GM18517 (cell line): ENCODE data around the gene UNC5CL.
A peak's percentile ranks its signal among the peaks of the same experiment; 100 is the strongest.
"Not testable (repeated sequence)": the region's sequence is repeated elsewhere in the genome, so short reads cannot be mapped to it uniquely, and the experiment has no call there.

Experiments used
- ATAC-seq: cut with Tn5 transposase; IDR thresholded peaks from one replicate; pipeline ENCODE4 v1.9.1; 2021; ENCODE audit warnings: mild to moderate bottlenecking, moderate library complexity; ENCODE audit not compliant: unreplicated experiment

Gene UNC5CL

DNA sequence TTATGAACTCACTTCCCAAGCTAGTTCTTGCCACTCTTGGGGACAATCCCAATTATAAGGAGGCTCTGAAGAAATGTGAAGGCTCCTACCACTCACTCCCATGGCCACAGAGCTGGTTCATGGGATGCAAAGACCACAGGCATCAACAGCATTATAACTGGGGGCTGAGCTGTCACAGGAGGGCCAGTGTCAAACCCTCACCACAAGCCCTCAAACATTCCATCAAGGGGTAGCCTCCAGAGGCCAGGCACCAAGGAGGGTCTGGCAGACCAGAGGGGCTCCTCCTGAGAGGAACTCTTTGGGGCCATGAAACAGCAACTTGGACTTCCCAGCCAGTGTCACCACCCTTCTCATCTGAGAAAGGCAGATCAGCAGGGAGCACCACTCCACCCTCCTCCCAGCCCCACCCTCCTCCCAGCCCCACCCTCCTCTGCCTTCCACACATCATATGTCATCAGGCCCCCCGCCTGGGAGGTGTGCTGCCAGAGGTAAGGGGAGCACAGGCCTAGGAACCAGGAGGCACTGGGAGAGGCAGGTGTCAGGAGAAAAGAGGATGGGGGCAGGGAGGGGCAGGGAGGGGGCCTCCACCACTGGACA is 2.0 kb upstream of the UNC5CL start:
- no peak for ATAC-seq

DNA sequence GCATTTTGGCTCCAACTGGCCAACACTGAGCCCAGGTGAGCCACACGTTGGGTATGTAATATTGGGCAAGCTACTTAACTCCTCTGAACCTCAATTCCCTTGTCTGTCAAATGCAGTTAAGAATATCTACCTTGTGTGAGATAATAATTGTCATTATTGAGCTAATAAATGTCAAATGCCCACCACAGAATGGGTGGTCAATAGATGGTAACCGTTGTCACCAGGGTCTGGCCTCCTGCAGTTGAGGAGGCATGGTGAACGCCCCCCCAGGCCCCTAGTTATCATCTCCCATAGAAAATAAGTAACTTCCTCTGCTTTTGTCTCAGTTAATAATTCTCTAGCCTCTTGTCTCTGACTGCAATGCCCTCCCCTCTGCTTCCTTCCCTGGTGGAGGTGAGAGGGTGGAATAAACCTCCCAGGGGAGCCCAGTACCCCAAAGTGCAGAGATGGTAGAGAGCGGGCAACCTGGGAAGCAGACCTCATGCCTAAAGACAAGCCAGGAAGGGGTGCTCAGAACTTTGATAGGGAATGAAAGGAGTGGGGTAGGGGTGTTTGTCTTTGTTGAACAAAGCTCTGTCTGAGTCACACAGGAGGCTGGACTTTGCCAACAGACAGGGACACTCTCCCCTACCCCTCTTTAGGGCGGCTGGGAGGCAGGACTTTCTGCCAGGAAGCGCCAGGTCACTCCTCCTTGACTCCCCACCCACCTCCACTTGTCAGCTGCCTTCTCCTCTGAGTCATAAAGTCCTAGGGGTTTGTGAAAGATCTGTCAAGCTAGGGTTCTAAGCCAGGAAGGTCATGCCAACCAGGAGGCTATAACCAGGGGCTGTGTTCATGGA is 1.3 kb upstream of the UNC5CL start:
- ATAC-seq: no peak

DNA sequence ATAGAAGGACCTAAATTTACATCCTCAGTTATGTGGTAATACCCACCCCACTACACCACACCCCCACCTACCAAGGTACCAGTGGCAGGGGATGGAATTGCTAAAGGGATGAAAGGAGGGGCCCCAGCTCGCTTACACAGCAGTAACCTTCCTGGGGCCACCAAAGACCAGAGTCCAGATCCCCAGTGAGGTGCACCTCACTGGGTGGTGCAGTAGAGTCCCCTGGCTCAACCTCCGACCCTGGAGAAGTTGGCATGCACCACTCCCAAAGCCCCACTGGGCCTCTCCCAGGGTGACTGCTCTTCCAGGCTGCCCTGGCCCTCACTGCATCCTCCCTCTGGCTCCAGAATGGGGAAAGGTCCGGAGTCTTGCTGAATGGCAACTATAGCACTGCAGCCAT is 816 bp downstream of the UNC5CL start:
- no peak for ATAC-seq

DNA sequence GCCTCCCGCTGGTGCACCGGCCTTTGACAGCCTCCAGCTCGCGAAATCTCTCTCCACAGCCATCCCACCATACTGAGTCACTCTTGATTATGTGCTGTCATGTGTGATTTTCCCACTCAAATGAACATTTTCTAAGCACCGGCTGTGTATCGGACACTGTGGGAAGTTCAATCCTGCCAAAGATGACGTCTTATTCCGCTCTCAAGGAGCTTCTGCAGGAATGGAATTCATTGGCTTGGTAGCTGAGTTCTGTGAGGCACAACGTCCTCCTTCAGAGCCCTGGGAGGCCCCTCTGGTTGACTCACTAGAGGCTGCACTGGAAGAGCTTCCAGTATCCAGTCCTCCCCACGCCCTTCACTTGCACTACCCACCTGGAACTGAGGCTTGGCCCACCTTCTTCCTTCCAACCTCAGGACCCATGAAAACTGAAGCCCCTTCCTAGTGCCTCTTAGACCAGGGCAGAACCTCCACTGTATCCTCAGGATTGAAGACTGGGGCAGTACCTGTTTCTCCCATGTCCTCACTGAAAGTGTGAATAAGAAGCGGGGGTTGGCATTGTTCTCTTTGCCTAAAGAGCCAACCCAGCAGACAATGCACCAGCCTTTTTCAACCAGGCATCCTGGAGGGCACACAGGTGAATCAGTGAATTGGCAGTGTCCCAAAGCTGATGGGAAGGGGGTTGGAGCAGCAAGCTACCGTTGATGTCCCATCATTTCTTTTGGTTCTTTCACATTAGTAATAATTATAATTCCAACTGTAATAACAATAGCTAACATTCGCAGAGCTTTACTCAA is 1.7 kb downstream of the UNC5CL start:
- ATAC-seq: no peak

DNA sequence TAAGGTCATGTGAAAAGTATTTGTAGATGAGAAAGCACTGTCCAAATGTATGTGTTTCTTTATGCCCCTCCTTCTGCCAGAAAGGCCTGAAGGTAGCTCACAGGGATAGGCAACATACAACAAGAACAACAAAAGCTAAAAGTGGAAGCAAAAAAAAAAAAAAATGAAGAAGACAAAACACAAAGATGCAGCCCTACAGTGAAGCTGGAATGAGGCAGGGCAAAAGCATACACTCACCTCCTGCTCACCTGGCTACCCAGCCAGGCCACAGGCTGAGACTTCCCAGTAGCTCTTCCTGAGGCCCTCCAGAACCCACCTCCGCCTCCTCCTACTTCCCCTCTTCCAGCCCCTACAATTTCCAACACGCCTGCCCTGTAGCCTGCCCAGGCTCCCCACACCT is 2.4 kb downstream of the UNC5CL start:
- ATAC-seq: no peak

DNA sequence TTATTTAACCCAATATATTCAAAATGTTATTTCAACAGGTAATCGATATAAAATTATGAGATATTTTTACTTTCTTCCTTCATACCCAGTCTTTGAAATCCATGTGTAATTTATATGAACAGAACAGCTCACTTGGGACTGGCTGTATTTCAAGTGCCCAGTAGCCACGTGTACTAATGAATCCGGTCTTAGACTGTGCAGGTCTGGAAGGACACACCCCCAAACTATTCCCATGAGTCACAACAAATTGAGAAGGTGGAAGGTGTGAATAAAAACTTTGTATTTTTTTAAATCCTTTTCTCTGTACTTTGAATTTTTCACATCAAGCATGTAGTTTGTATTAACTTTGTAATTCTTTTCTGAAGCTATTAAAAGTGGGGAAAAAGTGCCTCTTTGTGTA is 2.8 kb downstream of the UNC5CL start:
- no peak for ATAC-seq

DNA sequence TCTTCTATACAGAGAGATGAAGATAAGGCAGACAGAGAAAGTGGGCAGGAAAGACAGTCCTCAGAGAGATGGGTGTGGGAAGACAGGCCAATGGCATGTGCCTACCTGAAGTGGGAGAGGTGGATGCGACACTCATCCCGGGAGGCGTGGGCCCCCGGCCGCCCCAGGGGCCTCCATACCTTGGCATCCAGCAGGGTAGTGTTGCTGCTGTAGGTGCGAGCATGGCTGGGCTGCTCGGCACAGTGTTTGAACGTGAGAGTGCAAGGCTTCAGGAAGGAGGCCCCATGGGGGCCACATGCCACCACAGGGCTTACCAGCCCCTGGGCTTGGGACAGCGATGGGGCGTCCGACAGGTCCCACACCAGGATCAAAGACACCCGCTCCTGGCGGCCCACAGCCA is 5.2 kb downstream of the UNC5CL start:
- ATAC-seq: no peak

DNA sequence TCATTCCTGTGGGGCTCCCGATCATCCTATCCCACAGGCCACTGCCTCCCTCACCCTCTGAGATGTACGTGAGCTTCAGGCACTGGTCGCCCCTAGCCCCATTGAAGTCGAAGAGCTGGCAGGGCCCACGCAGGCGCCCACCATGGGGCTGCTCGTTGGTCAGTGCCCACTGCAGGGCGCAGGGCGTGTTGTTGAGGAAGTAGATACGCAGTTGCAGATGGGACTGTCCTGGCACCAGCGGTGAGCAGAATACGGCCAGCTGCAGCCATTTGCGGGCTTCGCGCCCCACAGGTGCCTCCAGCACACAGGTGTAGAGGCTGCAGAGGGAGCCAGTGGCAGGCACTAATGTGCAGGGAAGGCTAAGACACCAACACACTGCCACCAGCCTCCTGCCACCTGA is 6.2 kb downstream of the UNC5CL start:
- ATAC-seq: no peak

DNA sequence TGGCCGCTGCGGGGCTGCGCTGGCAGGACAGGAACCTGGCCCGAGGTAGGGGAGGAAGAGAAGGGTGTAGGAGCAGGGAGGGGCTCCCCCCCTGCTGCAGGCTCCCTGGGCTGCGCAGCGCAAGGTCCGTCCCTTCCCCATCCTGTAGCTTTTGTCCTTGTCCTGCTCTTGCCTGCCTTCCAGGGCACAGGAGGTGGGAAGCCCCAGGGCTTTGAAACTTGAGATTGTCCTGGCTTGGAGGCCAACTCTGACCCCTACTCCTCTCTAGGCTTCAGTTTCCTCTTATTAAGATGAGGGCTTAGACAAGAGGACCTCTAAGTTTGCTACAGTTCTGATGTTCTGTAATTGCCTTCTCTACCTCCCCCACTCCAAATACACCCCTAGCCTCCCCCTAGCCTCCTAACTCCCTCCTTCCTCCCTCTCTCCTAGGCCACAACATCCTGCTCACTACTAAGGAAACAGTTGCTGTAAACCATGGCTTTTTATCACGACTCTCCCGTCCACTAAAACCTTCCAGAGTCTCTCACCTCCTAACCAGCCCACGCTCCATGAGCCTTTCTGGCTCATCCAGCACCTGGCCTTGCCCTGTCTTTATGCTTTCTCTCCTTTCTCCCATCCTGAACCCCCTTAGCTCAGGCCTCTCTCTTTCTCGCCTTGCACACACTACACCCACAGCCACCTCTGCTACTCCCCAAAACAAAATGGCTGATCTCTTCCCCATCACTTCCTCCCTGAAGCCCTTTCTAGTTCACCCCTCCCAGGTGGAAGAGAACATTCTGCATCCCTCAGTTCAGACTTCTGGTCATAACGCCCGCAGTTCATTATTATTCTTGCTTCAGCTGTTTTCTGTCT is 10.2 kb downstream of the UNC5CL start:
- peak; percentile 41 for ATAC-seq

DNA sequence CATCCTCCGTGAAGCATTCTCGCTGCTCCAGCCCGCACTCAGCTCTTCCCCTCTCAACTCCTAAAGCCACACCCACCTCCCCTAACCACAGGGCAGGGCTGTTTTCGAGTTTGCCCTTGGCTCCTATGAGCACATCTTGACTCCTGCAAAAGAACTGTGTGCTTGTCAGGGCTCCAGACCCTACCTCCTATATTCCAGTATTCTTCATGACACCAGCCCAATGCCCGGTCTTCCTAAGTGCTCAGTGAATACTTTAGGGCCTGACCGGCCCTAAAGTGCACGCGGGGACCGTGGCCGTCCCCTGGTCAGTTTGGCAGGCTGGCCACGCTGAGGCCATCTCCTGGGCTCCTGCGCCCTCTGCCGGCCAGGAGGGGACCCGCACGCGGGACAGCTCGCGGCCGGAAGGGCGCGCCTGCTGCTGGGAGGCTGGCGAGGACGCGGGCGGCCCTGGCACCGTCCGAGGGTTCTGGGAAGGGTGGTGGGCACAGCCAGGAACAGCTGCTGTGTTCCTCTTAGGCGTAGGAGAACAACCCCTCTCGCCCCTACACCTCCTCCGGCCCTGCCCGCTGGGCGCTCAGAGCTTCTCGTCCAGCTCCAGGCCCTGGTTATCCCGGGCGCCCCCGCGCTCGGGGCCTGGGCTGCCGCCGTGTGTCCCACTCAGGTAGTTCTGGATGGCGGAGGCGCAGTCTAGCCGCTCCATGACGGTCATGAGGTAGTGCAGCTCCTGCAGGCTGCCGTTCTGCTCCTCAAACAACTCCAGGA is 11.0 kb downstream of the UNC5CL start:
- ATAC-seq: peak; percentile 80

DNA sequence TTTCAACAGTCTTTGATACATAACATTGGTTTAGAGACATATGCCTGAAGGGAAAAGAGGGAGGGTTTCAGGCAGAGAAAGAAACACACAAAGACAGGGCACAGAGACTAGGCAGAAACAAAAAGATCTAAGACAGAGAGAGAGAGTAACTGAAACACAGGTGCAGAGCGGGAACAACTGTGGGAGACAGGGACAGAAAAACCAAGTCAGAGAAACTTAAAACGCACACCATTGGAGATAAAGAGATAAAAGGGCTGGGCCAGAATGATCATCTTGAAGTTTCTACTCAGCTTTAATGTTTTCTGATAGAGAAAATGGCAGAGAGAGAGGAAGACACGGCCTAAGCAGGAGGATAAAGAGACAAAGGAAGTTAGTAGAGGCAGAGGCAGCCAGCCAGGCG is 11.8 kb downstream of the UNC5CL start:
- ATAC-seq: no peak

DNA sequence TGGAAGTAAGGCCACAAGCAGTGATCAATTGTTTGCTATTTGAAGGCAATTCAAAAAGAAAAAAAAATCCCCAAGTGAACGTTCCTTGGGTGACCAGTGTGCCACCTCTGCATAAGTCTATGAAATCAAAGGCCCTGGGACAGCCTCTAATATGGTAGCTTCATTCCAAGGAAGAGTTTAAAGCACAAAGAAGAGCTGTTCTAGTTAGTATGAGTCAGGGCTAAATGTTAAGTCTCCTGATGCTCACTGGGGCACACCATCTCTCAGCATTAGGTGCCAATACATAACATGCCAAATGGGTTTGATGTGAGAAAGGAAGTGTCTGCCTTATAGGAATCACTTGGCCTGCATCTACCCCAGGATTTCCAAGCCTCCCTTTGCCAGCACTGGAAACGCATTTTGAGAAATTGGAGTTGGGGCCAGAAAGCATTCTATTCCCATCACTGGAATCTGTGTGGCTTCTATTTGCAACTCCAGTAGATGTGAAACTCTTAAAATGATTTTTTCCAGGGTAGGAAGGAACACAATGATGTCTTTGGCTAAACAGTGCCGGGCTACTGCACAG is 13.0 kb downstream of the UNC5CL start:
- ATAC-seq: no peak

DNA sequence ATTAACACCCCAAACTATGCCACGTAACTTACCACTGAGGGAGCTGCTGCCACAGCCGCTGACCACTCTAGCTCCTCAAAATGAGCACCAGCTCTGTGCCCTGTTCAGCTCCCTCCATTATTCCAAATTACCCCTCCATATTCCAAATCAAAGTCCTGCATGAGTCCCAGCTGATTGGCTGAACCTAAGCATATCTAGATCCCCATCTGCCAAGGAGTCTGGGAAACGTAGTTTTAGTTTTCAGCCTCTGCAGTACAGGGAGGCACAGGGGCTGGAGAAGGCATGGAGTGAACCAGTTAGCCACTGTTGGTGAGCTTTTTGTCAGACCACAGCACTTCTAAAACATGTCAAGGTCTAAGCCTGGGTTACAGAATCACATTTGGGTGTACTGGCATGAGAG is 15.9 kb downstream of the UNC5CL start:
- ATAC-seq: no peak

DNA sequence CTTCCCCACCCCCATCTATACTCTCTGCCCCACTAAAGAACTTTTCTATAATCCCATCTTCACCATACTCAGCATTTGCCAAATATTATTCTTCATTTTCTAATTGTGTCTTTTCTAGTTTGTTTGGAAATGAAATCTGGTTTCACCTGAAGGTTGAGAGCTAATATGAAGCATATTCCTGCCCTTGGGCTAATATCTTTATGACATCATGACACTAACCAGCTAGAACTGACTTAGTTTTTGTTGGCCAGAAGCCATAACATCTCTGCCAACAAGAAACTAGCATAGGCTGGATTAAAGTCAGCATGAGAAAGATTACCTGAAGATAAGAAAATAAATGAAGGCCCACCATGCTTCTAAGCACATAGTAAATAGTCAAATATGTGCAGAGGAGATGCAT is 16.7 kb downstream of the UNC5CL start:
- no peak for ATAC-seq

DNA sequence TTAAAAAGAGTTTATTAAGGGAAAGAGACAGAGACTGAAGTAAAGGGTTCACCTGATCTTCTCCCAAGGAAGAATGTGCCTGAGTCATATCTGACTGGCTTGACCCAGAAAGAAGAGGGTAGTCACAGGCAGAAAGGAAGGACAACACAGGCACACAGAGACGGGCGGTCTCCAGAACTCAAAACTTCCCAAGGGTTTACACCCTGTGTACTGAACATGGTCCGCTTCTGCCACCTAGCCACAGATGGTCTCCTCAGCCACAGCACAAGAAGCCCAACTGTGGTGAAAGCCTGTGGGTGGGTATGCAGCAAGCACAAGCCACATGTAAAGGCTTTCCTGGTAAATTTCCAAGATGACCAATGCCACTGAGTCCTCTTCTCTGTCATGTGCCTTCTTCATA is 17.2 kb downstream of the UNC5CL start:
- no peak for ATAC-seq

DNA sequence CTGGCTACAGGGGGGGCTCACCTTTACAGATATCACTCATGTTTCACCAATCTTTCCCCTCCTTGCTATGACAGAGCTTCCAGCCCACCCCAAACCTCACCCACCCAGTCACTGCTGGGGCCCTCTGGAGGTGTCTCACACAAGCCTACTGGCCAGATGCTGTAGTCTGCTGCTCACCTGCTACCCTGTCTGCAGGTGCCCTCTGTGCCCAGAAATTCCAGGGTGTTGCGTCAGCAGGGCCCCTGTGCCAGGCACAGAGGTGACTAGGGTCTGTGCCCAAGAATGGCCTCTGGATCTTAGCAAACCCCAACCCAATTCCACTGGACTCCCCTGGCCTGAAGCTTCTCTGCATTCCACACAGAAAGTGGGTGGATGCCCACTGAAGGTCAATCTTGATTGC is 21.4 kb downstream of the UNC5CL start:
- ATAC-seq: no peak

DNA sequence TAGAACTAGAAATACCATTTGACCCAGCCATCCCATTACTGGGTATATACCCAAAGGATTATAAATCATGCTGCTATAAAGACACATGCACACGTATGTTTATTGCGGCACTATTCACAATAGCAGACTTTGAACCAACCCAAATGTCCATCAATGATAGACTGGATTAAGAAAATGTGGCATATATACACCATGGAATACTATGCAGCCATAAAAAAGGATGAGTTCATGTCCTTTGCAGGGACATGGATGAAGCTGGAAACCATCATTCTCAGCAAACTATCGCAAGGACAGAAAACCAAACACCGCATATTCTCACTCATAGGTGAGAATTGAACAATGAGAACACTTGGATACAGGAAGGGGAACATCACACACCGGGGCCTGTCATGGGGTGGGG is 23.2 kb downstream of the UNC5CL start:
- not testable (repeated sequence) for ATAC-seq

DNA sequence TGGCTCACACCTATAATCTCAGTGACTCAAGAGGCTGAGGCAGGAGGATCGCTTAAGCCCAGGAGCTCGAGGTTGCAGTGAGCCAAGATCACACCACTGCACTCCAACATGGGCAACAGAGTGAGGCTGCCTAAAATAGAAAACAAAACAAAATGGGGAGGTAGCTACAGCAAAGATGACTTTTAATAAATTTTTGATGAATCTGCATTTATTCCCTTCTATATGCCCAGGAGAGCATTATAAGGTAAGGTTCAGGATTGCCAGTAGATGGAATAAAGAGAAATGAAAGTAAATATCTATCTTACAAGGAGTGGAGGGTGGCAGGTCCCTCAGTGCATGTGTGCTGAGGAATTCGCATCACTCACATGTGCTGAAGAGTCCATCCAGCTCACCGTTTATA is 24.2 kb downstream of the UNC5CL start:
- no peak for ATAC-seq

DNA sequence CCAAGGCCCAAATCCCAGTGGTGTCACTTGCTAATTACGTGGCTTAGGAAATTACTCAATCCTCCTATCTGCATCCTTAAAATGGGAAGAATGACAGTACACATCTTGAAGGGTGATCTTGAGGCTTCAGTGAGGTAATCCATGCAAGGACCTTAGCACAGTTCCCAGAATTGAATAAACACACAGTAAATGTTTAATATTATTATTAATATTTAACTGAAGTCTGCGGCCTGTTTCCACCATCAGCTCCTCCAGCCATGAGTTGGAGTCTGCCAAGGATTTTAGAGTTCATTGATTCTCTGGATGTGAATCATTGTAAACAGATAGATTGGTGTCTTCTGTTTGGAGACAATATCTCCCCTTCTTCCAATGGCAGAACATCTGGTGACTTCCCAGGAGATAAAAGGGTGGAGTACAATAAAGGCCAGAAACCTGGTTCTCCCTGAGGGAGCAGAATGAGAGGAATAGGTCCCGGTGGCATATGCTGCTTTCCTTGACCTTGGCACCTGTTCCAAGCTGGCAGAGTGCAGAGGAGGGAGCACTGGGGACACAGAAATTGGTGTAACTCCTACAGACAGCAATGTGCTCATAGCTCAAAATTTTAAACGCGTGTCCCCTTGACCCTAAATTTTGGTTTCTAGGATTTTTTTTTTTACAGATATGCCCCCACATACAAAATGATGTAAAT is 25.4 kb downstream of the UNC5CL start:
- ATAC-seq: no peak
